Liver (tissue), 3 donors: ENCODE data around the gene MTMR10.

Source experiments
- CTCF ChIP-seq: fragments of 150-350 bp; IDR thresholded peaks from 2 replicates; pipeline ENCODE4 v1.5.1; 2017; ENCODE audit warnings: improper control_type of control experiment, low read depth, low read length; ENCODE audit not compliant: missing input control
- EGR1 ChIP-seq, 2 donors: IDR thresholded peaks; 2 replicates each; pipeline ENCODE4 v1.6.1; 2016 to 2018; ENCODE audit warnings: antibody characterized with exemption in 2 of 2, low read depth in 2 of 2
- FOXA1 ChIP-seq: IDR thresholded peaks from 2 replicates; pipeline ENCODE4 v1.6.1; 2016; ENCODE audit warnings: antibody characterized with exemption
- FOXA2 ChIP-seq: IDR thresholded peaks from 2 replicates; pipeline ENCODE4 v1.6.1; 2016; ENCODE audit warnings: antibody characterized with exemption
- TAF1 ChIP-seq: conservative IDR thresholded peaks from 2 replicates; pipeline ENCODE4 v1.6.1; 2016; ENCODE audit warnings: antibody characterized with exemption, mild to moderate bottlenecking
- donor health status: healthy.
- donor health status: healthy.

- TF ChIP-seq CTCF (no peak), EGR1 (IDR thresholded peaks at IDR 0.05; ENCODE audit: low read depth in 2 of 2) (no peak), FOXA2 (no peak), TAF1 (no peak), FOXA1 (no peak)
These were observed 38.2 kb downstream of the MTMR10 start for GRCh38 chr15:30953183-30953582.
